CMK (cell line): Measurements from ENCODE around the gene TBX1.
"Not testable (repeated sequence)": the region's sequence is repeated elsewhere in the genome, so short reads cannot be mapped to it uniquely, and the experiment has no call there.

ENCODE experiments used
- DNase-seq: peaks from one replicate; pipeline ENCODE4 v3.0.0-alpha.2; 2010; ENCODE audit warnings: low read depth

TBX1 gene

GRCh38 chr22:19765477-19766239 is 5.1 kb downstream of the TBX1 start:
- DNase-seq = no peak

DNA sequence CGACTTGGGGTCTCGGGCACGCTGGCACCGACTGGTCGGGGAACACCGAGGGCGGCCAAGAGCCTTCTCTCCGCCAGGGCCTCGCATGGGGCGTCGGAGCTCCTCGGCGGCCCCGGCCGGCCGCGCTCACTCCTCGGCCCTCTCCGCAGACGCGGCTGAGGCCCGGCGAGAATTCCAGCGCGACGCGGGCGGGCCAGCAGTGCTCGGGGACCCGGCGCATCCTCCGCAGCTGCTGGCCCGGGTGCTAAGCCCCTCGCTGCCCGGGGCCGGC is 5.6 kb downstream of the TBX1 start:
- no peak for DNase-seq

DNA sequence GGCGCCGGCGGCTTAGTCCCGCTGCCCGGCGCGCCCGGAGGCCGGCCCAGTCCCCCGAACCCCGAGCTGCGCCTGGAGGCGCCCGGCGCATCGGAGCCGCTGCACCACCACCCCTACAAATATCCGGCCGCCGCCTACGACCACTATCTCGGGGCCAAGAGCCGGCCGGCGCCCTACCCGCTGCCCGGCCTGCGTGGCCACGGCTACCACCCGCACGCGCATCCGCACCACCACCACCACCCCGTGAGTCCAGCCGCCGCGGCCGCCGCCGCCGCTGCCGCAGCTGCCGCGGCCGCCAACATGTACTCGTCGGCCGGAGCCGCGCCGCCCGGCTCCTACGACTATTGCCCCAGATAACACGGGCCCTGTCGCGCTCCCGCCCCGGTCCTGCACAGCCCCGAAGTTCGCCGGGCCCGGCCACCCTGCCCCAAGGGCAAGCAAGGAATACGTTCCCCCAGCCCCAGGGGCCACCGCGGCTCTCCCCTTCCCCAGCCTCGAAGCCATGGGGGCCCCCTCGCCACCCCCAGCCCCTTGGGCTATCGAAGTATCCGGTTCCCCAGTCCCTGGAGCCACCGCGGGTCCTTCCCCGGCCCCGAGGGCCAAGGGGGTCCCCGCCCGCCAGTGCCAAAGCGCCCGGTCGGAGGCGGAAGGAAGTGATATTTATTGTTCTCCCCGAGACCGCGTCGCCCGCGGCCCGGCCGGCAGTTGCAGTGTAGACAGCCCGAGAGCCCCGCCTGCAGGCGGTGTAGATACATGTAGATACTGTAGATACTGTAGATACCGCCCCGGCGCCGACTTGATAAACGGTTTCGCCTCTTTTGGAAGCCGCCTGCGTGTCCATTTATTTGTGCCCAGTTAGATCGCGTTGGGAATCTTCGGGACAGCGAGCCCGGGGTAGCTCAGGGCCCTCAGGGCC is 6.2 kb downstream of the TBX1 start:
- DNase-seq = no peak

- DNase-seq = no peak
Observed at GRCh38 chr22:19767427-19768341, 7.1 kb downstream of the TBX1 start.

DNA sequence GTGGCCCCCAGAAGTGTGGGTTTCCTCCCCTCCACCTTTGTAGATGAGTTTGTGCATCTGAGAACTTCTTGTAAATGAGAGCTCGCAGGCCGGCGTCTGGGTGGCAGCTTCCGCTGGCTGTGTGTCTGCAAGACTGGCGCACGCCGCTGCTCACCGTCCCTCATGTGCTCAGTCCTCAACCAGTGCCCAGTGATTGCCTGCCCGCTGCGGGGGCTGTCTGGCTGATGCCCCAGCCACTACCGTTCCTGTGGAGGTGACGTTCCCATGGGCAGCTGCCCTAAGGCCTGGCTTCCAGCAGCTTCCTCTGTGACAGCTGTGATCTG is 8.8 kb downstream of the TBX1 start:
- no peak for DNase-seq

GRCh38 chr22:19770349-19771220 is 10.0 kb downstream of the TBX1 start:
- DNase-seq = no peak

GRCh38 chr22:19772422-19772672 is 11.8 kb downstream of the TBX1 start:
- no peak for DNase-seq

GRCh38 chr22:19772673-19773469 is 12.3 kb downstream of the TBX1 start:
- no peak for DNase-seq

DNA sequence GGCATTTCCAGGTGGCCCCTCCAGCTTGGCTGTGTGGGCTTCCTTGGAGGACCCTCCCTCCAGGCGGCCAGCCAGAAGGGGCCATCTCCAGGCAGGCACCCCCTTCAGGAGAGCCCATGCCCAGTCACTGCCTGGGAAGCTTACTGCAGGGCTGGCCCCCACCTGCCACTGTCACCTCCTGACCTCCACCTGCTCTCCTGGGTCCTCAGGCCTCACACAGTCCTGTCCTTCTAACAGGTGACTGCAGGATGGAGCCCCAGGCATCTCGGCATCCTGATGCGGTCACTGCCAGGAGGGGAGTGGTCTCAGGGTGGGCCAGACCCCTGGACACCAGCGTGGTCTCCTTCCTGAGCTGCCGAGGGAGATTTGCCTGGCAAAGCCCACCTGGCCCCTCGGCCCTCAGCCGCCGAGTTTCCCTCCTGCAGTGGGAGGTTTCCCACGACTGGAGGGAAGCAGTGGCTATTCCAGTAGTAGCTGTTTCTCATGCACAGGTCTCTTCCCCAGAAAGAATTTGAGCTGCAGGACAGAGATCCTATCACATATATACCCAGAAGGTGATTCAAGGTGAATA is 13.0 kb downstream of the TBX1 start:
- no peak for DNase-seq

DNA sequence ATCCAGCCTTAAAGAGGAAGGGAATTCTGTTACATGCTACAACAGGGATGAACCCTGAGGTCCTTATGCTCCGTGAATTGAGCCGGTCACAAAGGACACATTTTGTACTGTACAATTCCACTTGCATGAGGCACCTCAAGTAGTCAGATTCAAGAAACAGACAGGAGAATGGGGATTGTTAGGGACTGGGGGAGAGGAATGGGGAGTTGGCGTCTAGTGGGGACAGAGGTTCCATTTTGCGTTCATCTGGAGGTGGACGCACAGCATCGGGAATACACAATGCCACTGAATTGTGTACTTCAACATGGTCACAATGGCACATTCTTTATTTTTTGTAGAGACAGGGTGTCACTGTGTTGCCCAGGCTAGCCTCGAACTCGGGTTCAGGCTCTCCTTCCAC is 14.1 kb downstream of the TBX1 start:
- DNase-seq = no peak

GRCh38 chr22:19775496-19776325 is 15.1 kb downstream of the TBX1 start:
- DNase-seq = no peak

- DNase-seq = no peak
Observed at GRCh38 chr22:19776433-19777031, 16.0 kb downstream of the TBX1 start.

- not testable (repeated sequence) for DNase-seq
Observed at GRCh38 chr22:19777192-19777591, 16.6 kb downstream of the TBX1 start.

DNA sequence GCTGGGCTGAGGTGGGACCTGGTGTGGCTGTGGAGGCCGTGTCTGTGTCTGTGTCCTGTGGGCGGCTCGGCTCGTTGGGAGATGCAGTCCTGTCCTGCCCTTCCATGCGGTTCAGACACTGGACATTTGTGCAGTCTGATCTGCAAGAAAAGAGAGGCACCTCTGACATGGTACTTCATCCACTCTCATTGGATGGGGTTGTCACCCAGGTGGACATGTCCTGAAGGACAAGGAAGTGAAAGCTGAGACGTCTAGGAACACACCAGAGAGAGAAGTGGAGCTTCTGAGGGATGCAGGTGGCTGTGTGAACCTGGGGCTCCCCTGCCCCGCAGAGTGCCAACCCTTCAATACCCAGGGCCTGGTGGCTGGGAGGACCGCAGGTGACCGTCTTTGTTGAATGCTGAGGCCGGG is 18.4 kb downstream of the TBX1 start:
- DNase-seq = no peak

DNA sequence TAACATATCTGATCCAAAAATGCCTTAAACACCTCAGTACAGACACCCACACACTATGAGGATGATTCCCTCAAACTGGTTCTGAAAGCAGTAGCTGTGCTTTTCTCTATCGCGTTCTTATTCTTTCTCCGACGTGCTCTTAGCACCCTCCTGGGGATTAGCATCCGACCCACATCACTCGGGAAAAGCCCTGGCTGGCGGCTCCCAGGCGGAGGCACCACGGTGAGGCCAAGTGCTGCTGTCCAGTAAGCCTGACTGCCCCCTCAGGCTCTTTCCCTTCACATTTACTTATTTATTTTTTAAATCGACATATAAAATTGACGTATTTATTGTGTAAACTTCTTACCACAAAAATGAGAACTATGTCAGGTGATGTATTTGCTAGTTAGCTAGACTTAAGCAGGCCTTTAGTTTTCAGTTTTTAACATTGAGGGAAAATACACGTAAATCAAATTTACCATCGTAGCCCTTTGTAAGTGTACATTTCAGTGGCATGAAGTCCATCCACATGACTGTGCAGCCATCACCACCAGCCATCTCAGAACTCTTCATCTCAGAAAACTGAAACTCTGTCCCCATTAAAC is 19.2 kb downstream of the TBX1 start:
- DNase-seq = no peak

DNA sequence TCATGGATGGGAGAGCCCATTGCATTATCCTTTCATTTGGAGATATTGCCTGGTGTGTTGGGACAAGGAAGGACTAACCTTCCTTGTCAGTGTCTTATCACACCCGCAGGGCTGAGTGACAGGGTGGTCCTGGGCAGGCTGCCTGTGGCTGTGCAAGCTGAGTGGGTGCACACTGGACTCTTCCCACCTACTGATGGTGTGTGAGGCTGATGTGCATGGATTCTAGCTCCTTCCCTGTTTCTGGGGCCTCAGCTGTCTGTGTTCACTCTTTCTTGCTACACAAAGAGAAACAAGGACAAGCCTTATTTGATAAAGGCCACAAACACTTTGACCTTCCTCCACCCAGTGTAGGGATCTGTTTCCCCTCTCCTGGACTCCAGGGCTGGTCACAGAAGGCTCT is 22.0 kb downstream of the TBX1 start:
- no peak for DNase-seq

DNA sequence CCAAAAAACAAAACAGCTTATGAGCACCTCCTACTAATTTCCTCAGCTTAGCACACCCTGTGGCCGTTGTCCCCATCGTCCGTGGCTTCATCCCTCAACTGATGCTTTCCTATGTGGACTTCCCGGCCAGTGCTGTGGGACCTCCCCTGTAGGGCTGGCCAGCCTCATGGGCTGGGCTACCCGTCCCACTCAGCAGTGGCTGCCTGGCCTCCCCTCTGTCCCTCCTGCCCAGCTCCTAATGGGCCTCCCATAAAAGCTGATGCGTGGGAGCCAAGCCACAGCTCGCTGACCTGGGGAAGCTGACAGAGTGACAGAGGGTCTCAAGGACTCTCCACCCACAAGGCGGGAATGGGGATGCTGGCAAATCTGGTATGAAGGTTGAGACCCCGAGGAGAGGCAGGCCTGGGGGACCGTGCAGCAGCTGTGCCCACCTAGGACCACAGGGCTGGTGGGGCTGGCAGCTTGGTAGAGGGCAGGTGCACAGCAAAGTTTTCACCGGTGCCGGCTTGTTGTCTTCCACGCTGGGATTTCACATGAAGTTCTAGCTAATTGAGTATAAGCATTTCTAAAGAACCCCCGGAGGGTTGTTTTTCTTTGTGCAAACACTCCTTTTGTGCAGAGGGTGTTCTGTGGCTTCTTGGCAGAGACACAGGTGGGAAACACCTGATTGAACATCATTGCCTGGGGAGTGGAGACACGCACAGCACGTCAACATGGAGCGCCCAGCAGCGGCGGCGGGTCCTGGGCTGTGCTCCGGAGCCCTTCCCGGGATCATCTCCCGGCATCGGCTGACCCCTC is 23.2 kb downstream of the TBX1 start:
- no peak for DNase-seq
